T-cell (primary cell): ENCODE measurements around the gene SLC27A2. TPM values are rescaled to one million over a fixed set of nuclear protein-coding genes. Genes with fewer than 3 reads are reported as not detected.
"Not testable (repeated sequence)": the region's sequence is repeated elsewhere in the genome, so short reads cannot be mapped to it uniquely, and the experiment has no call there.

Experiments used
- ATAC-seq, 4 experiments: fragments of 200-7000 bp in 3 of 4; fragments of 150-1000 bp in 1 of 4; cut with Tn5 transposase; replicated peaks in 1 of 4; 1 replicate in 3 of 4; 2 replicates in 1 of 4; pipeline ENCODE4 v1.10.0; 2021; ENCODE audit warnings: moderate library complexity in 3 of 4, mild to moderate bottlenecking in 2 of 4, moderate number of reproducible peaks in 1 of 4
- CTCF ChIA-PET, 2 donors: fragments of 300-600 bp; sonication (Branson Sonifier 250); formaldehyde crosslinking; loops; one replicate each; lab custom pipeline; 2022; ENCODE audit warnings: antibody characterized with exemption in 2 of 2; lab: Charles Lee
- POLR2A ChIA-PET, 2 donors: fragments of 300-600 bp; sonication (Branson Sonifier 250); formaldehyde crosslinking; loops; one replicate each; lab custom pipeline; 2022; ENCODE audit warnings: antibody characterized with exemption in 2 of 2; lab: Charles Lee
- DNase-seq, 35 experiments: peaks; one replicate each; pipeline versions ENCODE4 v3.0.0 to v3.0.0-alpha.2; 2013 to 2023
- H3K27ac ChIP-seq: one replicate; pipeline ENCODE4 v1.5.1; 2013; ENCODE audit warnings: low read length
- H3K27me3 ChIP-seq, 2 experiments: replicated peaks in 1 of 2; 1 replicate in 1 of 2; 2 replicates in 1 of 2; pipeline versions ENCODE4 v1.6.1 to v1.7.0; 2013; ENCODE audit warnings: low read length in 1 of 2, mixed read lengths in 1 of 2; ENCODE audit not compliant: control insufficient read depth in 2 of 2, insufficient read depth in 2 of 2; ENCODE audit errors: extremely low read depth in 1 of 2
- H3K36me3 ChIP-seq, 2 donors: 1 replicate in 1 of 2; 2 replicates in 1 of 2; pipeline versions ENCODE4 v1.6.1 to v1.7.0; 2013; ENCODE audit warnings: low read length in 1 of 2; ENCODE audit not compliant: control insufficient read depth in 2 of 2, insufficient read depth in 1 of 2; ENCODE audit errors: extremely low read depth in 1 of 2
- H3K4me1 ChIP-seq, 2 experiments: 1 replicate in 1 of 2; 2 replicates in 1 of 2; pipeline versions ENCODE4 v1.6.1 to v1.7.0; 2013; ENCODE audit warnings: low read length in 2 of 2, mixed read lengths in 1 of 2; ENCODE audit not compliant: insufficient read depth in 2 of 2, control insufficient read depth in 1 of 2; ENCODE audit errors: extremely low read depth in 1 of 2
- H3K4me3 ChIP-seq, 2 donors: 1 replicate in 1 of 2; 2 replicates in 1 of 2; pipeline versions ENCODE4 v1.5.1 to v1.7.0; 2013; ENCODE audit warnings: mild to moderate bottlenecking in 2 of 2, low read length in 1 of 2, moderate library complexity in 1 of 2; ENCODE audit not compliant: control insufficient read depth in 1 of 2; ENCODE audit errors: extremely low read depth in 1 of 2
- H3K9me3 ChIP-seq: 2 replicates; pipeline ENCODE4 v1.7.0; 2013
- H3K27ac Mint-ChIP-seq, 2 donors: one replicate each; pipeline ENCODE4 v1.8.0; 2020 to 2021; ENCODE audit warnings: mild to moderate bottlenecking in 2 of 2, mixed read lengths in 2 of 2
- H3K27me3 Mint-ChIP-seq, 2 donors: one replicate each; pipeline ENCODE4 v1.8.0; 2021 to 2022; ENCODE audit warnings: mixed read lengths in 2 of 2
- H3K36me3 Mint-ChIP-seq: one replicate; pipeline ENCODE4 v1.8.0; 2021; ENCODE audit warnings: mixed read lengths
- H3K4me1 Mint-ChIP-seq, 3 donors: one replicate each; pipeline ENCODE4 v1.8.0; 2020 to 2022; ENCODE audit warnings: mixed read lengths in 3 of 3, mild to moderate bottlenecking in 1 of 3
- H3K4me3 Mint-ChIP-seq, 3 donors: one replicate each; pipeline ENCODE4 v1.8.0; 2020 to 2022; ENCODE audit warnings: mild to moderate bottlenecking in 3 of 3, mixed read lengths in 3 of 3, moderate library complexity in 3 of 3
- H3K9me3 Mint-ChIP-seq, 3 donors: one replicate each; pipeline ENCODE4 v1.8.0; 2020 to 2022; ENCODE audit warnings: mixed read lengths in 3 of 3
- WGBS: methylation state at CpG from one replicate; pipeline ENCODE4 v1.1.5; 2013; ENCODE audit warnings: missing lambda C conversion rate; ENCODE audit not compliant: insufficient coverage; 5-methylcytosine and 5-hydroxymethylcytosine counted together
- total RNA-seq, 35 experiments: library from RNA in 6 of 35; stranded (reverse) in 6 of 35; fragments of 120-200 nt in 1 of 35; gene quantifications; one replicate each; pipeline versions ENCODE4 v1.2.1 to v1.2.4 and lab custom pipeline; 2013 to 2026

Gene SLC27A2
- total RNA-seq, 5 donors from 2014 or later (not counting 1 experiment from before 2014, with no cell fraction given): 0.56 to 1.1 (median 0.70) TPM

- peaks cover 15 to 18% (median 18%) of the 10 kb centered on the region in 3 donors for H3K4me1 Mint-ChIP-seq
- Histone ChIP-seq H3K27me3 (peaks cover 0 to 18% of the 10 kb centered on the region in 2 experiments), H3K4me1 (peaks cover 0 to 14% of the 10 kb centered on the region in 2 experiments), H3K9me3 (no peaks in the 10 kb centered on the region), H3K36me3 (no peaks in the 10 kb centered on the region), H3K4me3 (no peak overlapping the region), H3K27ac (no peak overlapping the region)
- CTCF ChIA-PET: no interaction called here
- no peaks in the 10 kb centered on the region for H3K36me3 Mint-ChIP-seq
- ATAC-seq (no peak), DNase-seq (no peak)
- peaks cover 23% of the 10 kb centered on the region in 2 donors for H3K27me3 Mint-ChIP-seq
- no peaks in the 10 kb centered on the region for H3K9me3 Mint-ChIP-seq
- no peak overlapping the region for H3K4me3 Mint-ChIP-seq
- H3K27ac Mint-ChIP-seq: no peak overlapping the region
- POLR2A ChIA-PET: interaction anchor here in 1 of 2 donors (0.7 kb wide), 1 partner anchor 156 kb away, joined by 3 read pairs; no protein-coding TSS in a partner anchor
- 100% methylated on average over 1 of the region's 4 CpGs for WGBS
These were observed 4.1 kb downstream of the SLC27A2 start for GRCh38 chr15:50186090-50186489.

GRCh38 chr15:50186752-50187151 is 4.8 kb downstream of the SLC27A2 start:
- H3K9me3 Mint-ChIP-seq: no peaks in the 10 kb centered on the region
- POLR2A ChIA-PET: no interaction called here
- Histone ChIP-seq H3K9me3 (no peaks in the 10 kb centered on the region), H3K36me3 (no peaks in the 10 kb centered on the region), H3K27ac (no peak overlapping the region), H3K4me1 (peaks cover 0 to 14% of the 10 kb centered on the region in 2 experiments), H3K4me3 (no peak overlapping the region), H3K27me3 (peaks cover 0 to 13% of the 10 kb centered on the region in 2 experiments)
- H3K27ac Mint-ChIP-seq: no peak overlapping the region
- H3K27me3 Mint-ChIP-seq: peaks cover 18% of the 10 kb centered on the region in 2 donors
- ATAC-seq (no peak), DNase-seq (no peak)
- H3K4me1 Mint-ChIP-seq: peaks cover 13 to 15% (median 14%) of the 10 kb centered on the region in 3 donors
- H3K4me3 Mint-ChIP-seq: no peak overlapping the region
- WGBS: no CpG with 5 or more reads among the region's 1 CpG
- H3K36me3 Mint-ChIP-seq: no peaks in the 10 kb centered on the region
- CTCF ChIA-PET: interaction anchor here in 1 of 2 donors (1.8 kb wide), 1 partner anchor 129 kb away, joined by 4 read pairs; no protein-coding TSS in a partner anchor

GRCh38 chr15:50187525-50187924 is 5.5 kb downstream of the SLC27A2 start:
- H3K9me3 ChIP-seq: no peaks in the 10 kb centered on the region
- no peak overlapping the region for H3K27ac ChIP-seq
- CTCF ChIA-PET: interaction anchor here in 1 of 2 donors (1.8 kb wide), 1 partner anchor 128 kb away, joined by 4 read pairs; no protein-coding TSS in a partner anchor
- Mint-ChIP-seq H3K4me1 (peaks cover 10 to 12% (median 11%) of the 10 kb centered on the region in 3 donors), H3K27me3 (peaks cover 15% of the 10 kb centered on the region in 2 donors), H3K9me3 (no peaks in the 10 kb centered on the region), H3K4me3 (no peak overlapping the region), H3K27ac (no peak overlapping the region), H3K36me3 (no peaks in the 10 kb centered on the region)
- H3K36me3 ChIP-seq: no peaks in the 10 kb centered on the region
- no peak overlapping the region for H3K4me3 ChIP-seq
- ATAC-seq: no peak
- peaks cover 0 to 10% of the 10 kb centered on the region in 2 experiments for H3K4me1 ChIP-seq
- DNase-seq: no peak
- peaks cover 0 to 7% of the 10 kb centered on the region in 2 experiments for H3K27me3 ChIP-seq
- POLR2A ChIA-PET: interaction anchor here in 1 of 2 donors (0.7 kb wide), 1 partner anchor 1479 kb away, joined by 12 read pairs; no protein-coding TSS in a partner anchor
- WGBS: no CpG with 5 or more reads among the region's 2 CpGs

GRCh38 chr15:50187997-50188396 is 6.0 kb downstream of the SLC27A2 start:
- CTCF ChIA-PET: interaction anchor here in 1 of 2 donors (0.6 to 1.8 kb wide), 2 partner anchors 90 to 128 kb away, joined by 3 to 4 read pairs; no protein-coding TSS in a partner anchor
- POLR2A ChIA-PET: interaction anchor here in 1 of 2 donors (0.7 kb wide), 1 partner anchor 1480 kb away, joined by 12 read pairs; no protein-coding TSS in a partner anchor
- Histone ChIP-seq H3K27me3 (peaks cover 0 to 4% of the 10 kb centered on the region in 2 experiments), H3K36me3 (no peaks in the 10 kb centered on the region), H3K4me3 (no peak overlapping the region), H3K9me3 (no peaks in the 10 kb centered on the region), H3K4me1 (peaks cover 0 to 5% of the 10 kb centered on the region in 2 experiments), H3K27ac (no peak overlapping the region)
- Mint-ChIP-seq H3K27ac (no peak overlapping the region), H3K9me3 (no peaks in the 10 kb centered on the region), H3K27me3 (peaks cover 11% of the 10 kb centered on the region in 2 donors), H3K36me3 (no peaks in the 10 kb centered on the region), H3K4me1 (peaks cover 6 to 8% (median 7%) of the 10 kb centered on the region in 3 donors), H3K4me3 (no peak overlapping the region)
- WGBS: 91% methylated on average over 1 of the region's 2 CpGs
- DNase-seq (no peak), ATAC-seq (no peak)

GRCh38 chr15:50188793-50189192 is 6.8 kb downstream of the SLC27A2 start:
- H3K36me3 Mint-ChIP-seq, ATAC-seq, H3K4me3 ChIP-seq, H3K36me3 ChIP-seq, H3K27ac ChIP-seq, POLR2A ChIA-PET, H3K4me3 Mint-ChIP-seq, H3K9me3 ChIP-seq, H3K27me3 ChIP-seq, DNase-seq, CTCF ChIA-PET, H3K27me3 Mint-ChIP-seq, H3K27ac Mint-ChIP-seq, H3K4me1 ChIP-seq, H3K9me3 Mint-ChIP-seq, H3K4me1 Mint-ChIP-seq: not testable (repeated sequence)
- 90% methylated on average over 2 of the region's 5 CpGs for WGBS

- Histone ChIP-seq H3K4me3 (no peak overlapping the region), H3K9me3 (no peaks in the 10 kb centered on the region), H3K4me1 (no peaks in the 10 kb centered on the region), H3K36me3 (no peaks in the 10 kb centered on the region), H3K27me3 (no peaks in the 10 kb centered on the region), H3K27ac (no peak overlapping the region)
- Mint-ChIP-seq H3K27ac (no peak overlapping the region), H3K4me3 (no peak overlapping the region), H3K27me3 (peaks cover 1 to 3% of the 10 kb centered on the region in 2 donors), H3K4me1 (no peaks in the 10 kb centered on the region), H3K36me3 (no peaks in the 10 kb centered on the region), H3K9me3 (no peaks in the 10 kb centered on the region)
- DNase-seq: no peak
- no peak for ATAC-seq
- POLR2A ChIA-PET: no interaction called here
- CTCF ChIA-PET: no interaction called here
These were observed 7.6 kb downstream of the SLC27A2 start for GRCh38 chr15:50189633-50190032.
